Thoracic aorta (tissue), 2 donors: Measurements from ENCODE around the gene POU2F3. TPM values are rescaled to one million over a fixed set of nuclear protein-coding genes. Genes with fewer than 3 reads are reported as not detected.
A peak's percentile ranks its signal among the peaks of the same experiment; 100 is the strongest.

Source experiments
- ATAC-seq: fragments of 150-250 bp; one replicate; pipeline ENCODE4 v1.8.0; 2017; ENCODE audit warnings: low read depth; ENCODE audit not compliant: insufficient number of reproducible peaks, low FRiP score
- DNase-seq: peaks from one replicate; pipeline ENCODE4 v3.0.0-alpha.2; 2020; ENCODE audit warnings: low spot score
- H3K27ac ChIP-seq, 2 donors: fragments of 200-600 bp; sonication (generic); 1 replicate in 1 of 2; 2 replicates in 1 of 2; pipeline ENCODE4 v1.5.1; 2016; ENCODE audit warnings: mild to moderate bottlenecking in 2 of 2, moderate library complexity in 2 of 2
- H3K27me3 ChIP-seq: fragments of 200-600 bp; sonication (generic); replicated peaks from 2 replicates; pipeline ENCODE4 v1.6.0; 2016; ENCODE audit warnings: mild to moderate bottlenecking; ENCODE audit not compliant: insufficient read depth
- H3K36me3 ChIP-seq: fragments of 200-600 bp; sonication (generic); one replicate; pipeline ENCODE4 v1.5.1; 2016
- H3K4me1 ChIP-seq, 2 donors: fragments of 200-600 bp; sonication (generic); 1 replicate in 1 of 2; 2 replicates in 1 of 2; pipeline versions ENCODE4 v1.5.1 to v1.6.0; 2016; ENCODE audit warnings: low read depth in 2 of 2, mild to moderate bottlenecking in 1 of 2; ENCODE audit not compliant: control insufficient read depth in 1 of 2
- H3K4me3 ChIP-seq: fragments of 200-600 bp; sonication (generic); 2 replicates; pipeline ENCODE4 v1.5.1; 2016; ENCODE audit warnings: mild to moderate bottlenecking
- H3K9me3 ChIP-seq: fragments of 200-600 bp; sonication (generic); 2 replicates; pipeline ENCODE4 v1.5.1; 2016
- CTCF ChIP-seq: fragments of 200-600 bp; sonication (generic); IDR thresholded peaks from one replicate; pipeline ENCODE4 v1.5.1; 2019; ENCODE audit warnings: antibody characterized with exemption
- total RNA-seq, 2 donors: library from RNA; depleted of rRNA; stranded (reverse); fragments of >200 nt; gene quantifications; one replicate each; pipeline versions ENCODE4 v1.1.0 to v1.2.3, GENCODE V29; 2016

Gene POU2F3
- total RNA-seq, 2 donors from 2014 or later = not detected

GRCh38 chr11:120303004-120303637 is 63.2 kb downstream of the POU2F3 start:
- H3K4me3 ChIP-seq = no peak overlapping the region
- no peaks in the 10 kb centered on the region for H3K9me3 ChIP-seq
- H3K4me1 ChIP-seq = peaks cover 0 to 15% of the 10 kb centered on the region in 2 donors
- ATAC-seq (no peak), DNase-seq (no peak)
- no peak overlapping the region for H3K27ac ChIP-seq
- H3K27me3 ChIP-seq = no peaks in the 10 kb centered on the region
- H3K36me3 ChIP-seq = no peaks in the 10 kb centered on the region
- TF ChIP-seq CTCF = peak; percentile 85

GRCh38 chr11:120304526-120304925 is 64.6 kb downstream of the POU2F3 start:
- DNase-seq (no peak), ATAC-seq (no peak)
- Histone ChIP-seq H3K36me3 (no peaks in the 10 kb centered on the region), H3K4me1 (peaks cover 0 to 15% of the 10 kb centered on the region in 2 donors), H3K9me3 (no peaks in the 10 kb centered on the region), H3K27ac (no peak overlapping the region), H3K4me3 (no peak overlapping the region), H3K27me3 (no peaks in the 10 kb centered on the region)
- TF ChIP-seq CTCF = no peak

- H3K27ac ChIP-seq = no peak overlapping the region
- ATAC-seq (no peak), DNase-seq (no peak)
- no peak for TF ChIP-seq CTCF
- H3K27me3 ChIP-seq = no peaks in the 10 kb centered on the region
- peaks cover 0 to 13% of the 10 kb centered on the region in 2 donors for H3K4me1 ChIP-seq
- H3K36me3 ChIP-seq = no peaks in the 10 kb centered on the region
- H3K4me3 ChIP-seq = no peak overlapping the region
- H3K9me3 ChIP-seq = no peaks in the 10 kb centered on the region
These were observed 65.3 kb downstream of the POU2F3 start for GRCh38 chr11:120305286-120305685.

DNA sequence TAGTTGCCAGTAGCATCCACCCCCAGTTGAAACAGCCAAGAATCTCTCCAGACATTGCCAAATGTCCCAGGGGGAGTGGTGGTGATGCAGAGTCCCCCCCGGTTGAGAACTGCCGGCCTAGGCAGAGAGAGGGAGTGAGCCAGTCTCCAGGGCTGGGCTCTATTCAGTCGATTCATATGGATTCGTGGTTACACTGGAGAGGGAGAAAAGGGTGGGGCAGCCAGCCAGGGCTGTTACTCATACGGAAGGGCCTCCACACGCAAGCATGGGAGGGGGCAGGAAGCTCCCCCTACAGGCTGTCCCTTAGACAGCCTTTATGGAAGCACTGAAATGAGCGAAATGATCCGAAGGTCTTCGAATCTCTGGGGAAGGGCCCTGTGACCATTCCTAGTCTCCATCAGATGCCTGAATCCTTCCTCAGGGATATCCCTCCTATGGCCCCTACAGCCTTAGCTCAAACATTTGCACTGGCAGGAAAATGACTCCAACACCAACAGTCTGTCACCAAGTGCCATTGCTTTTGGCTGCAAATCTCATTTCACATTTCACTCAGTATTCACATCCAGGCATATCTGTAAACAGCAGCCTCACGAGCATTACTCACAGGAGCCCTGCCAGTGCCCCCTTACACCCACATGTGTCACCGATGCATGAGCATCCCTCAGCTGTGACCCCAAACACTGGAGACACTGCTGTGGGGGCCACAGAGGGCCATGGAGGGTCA is 66.7 kb downstream of the POU2F3 start:
- no peak for TF ChIP-seq CTCF
- H3K27me3 ChIP-seq = no peaks in the 10 kb centered on the region
- ATAC-seq (no peak), DNase-seq (no peak)
- H3K36me3 ChIP-seq = no peaks in the 10 kb centered on the region
- H3K9me3 ChIP-seq = no peaks in the 10 kb centered on the region
- H3K27ac ChIP-seq = no peak overlapping the region
- no peak overlapping the region for H3K4me3 ChIP-seq
- H3K4me1 ChIP-seq = peaks cover 0 to 7% of the 10 kb centered on the region in 2 donors

- Histone ChIP-seq H3K4me1 (peaks cover 0 to 7% of the 10 kb centered on the region in 2 donors), H3K9me3 (no peaks in the 10 kb centered on the region), H3K27ac (no peak overlapping the region), H3K36me3 (no peaks in the 10 kb centered on the region), H3K27me3 (no peaks in the 10 kb centered on the region), H3K4me3 (no peak overlapping the region)
- TF ChIP-seq CTCF = no peak
- no peak for ATAC-seq
- DNase-seq = no peak
These were observed 67.5 kb downstream of the POU2F3 start for GRCh38 chr11:120307476-120307875.
